Skeletal muscle satellite cell (primary cell): Measurements from ENCODE around the gene SHISA8.
A peak's percentile ranks its signal among the peaks of the same experiment; 100 is the strongest.
"Not testable (repeated sequence)": the region's sequence is repeated elsewhere in the genome, so short reads cannot be mapped to it uniquely, and the experiment has no call there.

ENCODE experiments used
- H3K27me3 ChIP-seq: 2 replicates; pipeline ENCODE4 v1.7.0; 2013; ENCODE audit warnings: low read length; ENCODE audit not compliant: control insufficient read depth, insufficient read depth
- H3K36me3 ChIP-seq: 2 replicates; pipeline ENCODE4 v1.7.0; 2013; ENCODE audit warnings: mild to moderate bottlenecking, control low read depth, low read length; ENCODE audit not compliant: insufficient read depth
- H3K4me1 ChIP-seq: 2 replicates; pipeline ENCODE4 v1.7.0; 2013; ENCODE audit warnings: low read length; ENCODE audit not compliant: control insufficient read depth, insufficient read depth
- H3K4me2 ChIP-seq: 2 replicates; pipeline ENCODE4 v1.7.0; 2013; ENCODE audit warnings: mild to moderate bottlenecking, low read length
- H3K4me3 ChIP-seq: 2 replicates; pipeline ENCODE4 v1.7.0; 2013; ENCODE audit warnings: low read length
- H3K9ac ChIP-seq: 2 replicates; pipeline ENCODE4 v1.7.0; 2013; ENCODE audit warnings: mild to moderate bottlenecking, low read depth, low read length, moderate library complexity
- H3K9me3 ChIP-seq: replicated peaks from 2 replicates; pipeline ENCODE4 v1.7.0; 2013; ENCODE audit warnings: mild to moderate bottlenecking, control low read depth, low read length

SHISA8 gene

GRCh38 chr22:41880653-41881052, 34.2 kb downstream of the SHISA8 start:
- H3K9ac ChIP-seq = no peak overlapping the region
- H3K4me2 ChIP-seq = no peak overlapping the region
- H3K27me3 ChIP-seq = no peaks in the 10 kb centered on the region
- H3K4me3 ChIP-seq = no peak overlapping the region
- peaks cover 73% of the 10 kb centered on the region for H3K36me3 ChIP-seq
- peaks cover 9% of the 10 kb centered on the region for H3K4me1 ChIP-seq
- no peaks in the 10 kb centered on the region for H3K9me3 ChIP-seq

- H3K4me2 ChIP-seq = no peak overlapping the region
- no peak overlapping the region for H3K9ac ChIP-seq
- H3K9me3 ChIP-seq = no peaks in the 10 kb centered on the region
- H3K4me1 ChIP-seq = peaks cover 11% of the 10 kb centered on the region
- H3K27me3 ChIP-seq = no peaks in the 10 kb centered on the region
- peaks cover 55% of the 10 kb centered on the region for H3K36me3 ChIP-seq
- no peak overlapping the region for H3K4me3 ChIP-seq
Observed at GRCh38 chr22:41876675-41877074, 38.2 kb downstream of the SHISA8 start.

DNA sequence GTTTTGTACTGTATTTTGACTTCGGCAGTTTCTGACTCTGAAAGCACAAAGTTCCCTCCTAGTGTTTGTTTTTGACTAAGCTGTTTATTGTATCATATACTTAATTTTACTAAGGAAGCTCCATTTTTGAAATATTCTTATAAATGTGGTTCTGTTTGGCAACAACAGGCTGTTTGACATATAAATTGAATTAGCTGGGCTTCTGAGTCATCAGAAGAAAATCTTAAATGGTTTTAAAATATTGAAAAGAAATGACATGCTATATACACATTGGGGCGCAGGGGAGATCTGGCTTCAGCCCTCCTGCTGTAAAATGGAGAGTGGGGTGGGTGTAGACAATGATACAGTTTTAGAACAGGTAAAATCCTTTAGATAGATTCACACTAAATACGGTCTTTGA, 38.6 kb downstream of the SHISA8 start:
- H3K9ac ChIP-seq = no peak overlapping the region
- no peak overlapping the region for H3K4me3 ChIP-seq
- H3K27me3 ChIP-seq = no peaks in the 10 kb centered on the region
- H3K36me3 ChIP-seq = peaks cover 52% of the 10 kb centered on the region
- no peaks in the 10 kb centered on the region for H3K9me3 ChIP-seq
- H3K4me2 ChIP-seq = no peak overlapping the region
- H3K4me1 ChIP-seq = peaks cover 11% of the 10 kb centered on the region

GRCh38 chr22:41875531-41876270, 39.2 kb downstream of the SHISA8 start:
- no peak overlapping the region for H3K4me2 ChIP-seq
- no peaks in the 10 kb centered on the region for H3K9me3 ChIP-seq
- no peaks in the 10 kb centered on the region for H3K27me3 ChIP-seq
- no peak overlapping the region for H3K4me3 ChIP-seq
- peaks cover 11% of the 10 kb centered on the region for H3K4me1 ChIP-seq
- H3K9ac ChIP-seq = no peak overlapping the region
- H3K36me3 ChIP-seq = peaks cover 53% of the 10 kb centered on the region

- H3K9me3 ChIP-seq = no peaks in the 10 kb centered on the region
- no peak overlapping the region for H3K9ac ChIP-seq
- no peaks in the 10 kb centered on the region for H3K27me3 ChIP-seq
- H3K4me2 ChIP-seq = no peak overlapping the region
- peaks cover 41% of the 10 kb centered on the region for H3K36me3 ChIP-seq
- peaks cover 11% of the 10 kb centered on the region for H3K4me1 ChIP-seq
- no peak overlapping the region for H3K4me3 ChIP-seq
Observed at GRCh38 chr22:41874090-41874489, 40.8 kb downstream of the SHISA8 start.

DNA sequence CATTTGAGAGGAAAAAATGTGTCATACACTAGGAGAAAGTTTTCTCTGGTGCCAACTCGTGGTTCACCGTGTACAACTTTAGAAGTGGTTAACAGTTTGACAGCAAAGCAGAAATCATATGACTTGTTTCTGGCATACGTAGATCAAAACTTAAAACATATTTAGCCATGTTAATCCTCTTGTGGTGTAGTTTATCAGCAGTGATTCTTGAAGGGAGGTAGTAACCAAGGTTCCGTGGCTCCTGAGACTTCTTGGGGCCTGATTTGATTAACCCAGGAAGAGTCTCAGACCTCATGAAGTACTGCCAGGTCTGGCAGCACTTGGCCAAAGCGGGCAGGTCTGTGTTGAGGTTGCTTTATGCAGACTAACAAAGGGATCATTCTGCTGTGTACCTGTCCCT, 41.5 kb downstream of the SHISA8 start:
- Histone ChIP-seq H3K36me3 (peaks cover 41% of the 10 kb centered on the region), H3K27me3 (no peaks in the 10 kb centered on the region), H3K9me3 (no peaks in the 10 kb centered on the region), H3K9ac (no peak overlapping the region), H3K4me2 (no peak overlapping the region), H3K4me1 (peaks cover 11% of the 10 kb centered on the region), H3K4me3 (no peak overlapping the region)

- Histone ChIP-seq H3K4me1 (peaks cover 4% of the 10 kb centered on the region), H3K36me3 (peaks cover 33% of the 10 kb centered on the region), H3K4me3 (no peak overlapping the region)
Observed at GRCh38 chr22:41870786-41871185, 44.1 kb downstream of the SHISA8 start.

GRCh38 chr22:41870081-41870480, 44.8 kb downstream of the SHISA8 start:
- H3K4me1 ChIP-seq, H3K9me3 ChIP-seq, H3K4me2 ChIP-seq, H3K27me3 ChIP-seq, H3K4me3 ChIP-seq, H3K9ac ChIP-seq: not testable (repeated sequence)
- peaks cover 26% of the 10 kb centered on the region for H3K36me3 ChIP-seq

More at GRCh38 chr22:41870786-41871185, 44.1 kb downstream of the SHISA8 start:
- Histone ChIP-seq H3K4me2 (no peak overlapping the region), H3K27me3 (no peaks in the 10 kb centered on the region), H3K9ac (no peak overlapping the region), H3K9me3 (no peaks in the 10 kb centered on the region)

GRCh38 chr22:41868556-41868955, 46.3 kb downstream of the SHISA8 start:
- H3K27me3 ChIP-seq = no peaks in the 10 kb centered on the region
- H3K4me2 ChIP-seq = no peak overlapping the region
- H3K9ac ChIP-seq = no peak overlapping the region
- peaks cover 19% of the 10 kb centered on the region for H3K36me3 ChIP-seq
- no peaks in the 10 kb centered on the region for H3K9me3 ChIP-seq
- peaks cover under 1% of the 10 kb centered on the region for H3K4me1 ChIP-seq
- H3K4me3 ChIP-seq = no peak overlapping the region

DNA sequence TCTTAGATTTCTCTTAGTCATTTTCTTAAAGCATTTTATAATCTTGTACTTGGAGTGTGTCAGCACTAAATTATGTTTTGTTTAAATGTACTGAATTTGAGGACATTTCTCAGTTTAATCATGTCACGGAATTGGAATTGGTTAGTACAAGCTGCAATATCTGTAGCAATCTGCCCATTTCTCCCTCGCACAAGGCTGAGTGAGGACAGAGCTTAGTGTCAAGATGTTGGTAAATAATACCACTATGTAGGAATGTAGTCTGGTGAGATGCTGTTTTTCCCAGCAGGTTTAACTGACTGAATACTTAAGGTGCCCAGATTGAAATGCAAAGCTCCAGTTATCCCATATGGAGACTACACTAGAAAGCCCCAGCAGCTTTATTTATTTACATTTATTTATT, 51.4 kb downstream of the SHISA8 start:
- Histone ChIP-seq H3K4me2 (no peak overlapping the region), H3K4me1 (peaks cover 29% of the 10 kb centered on the region), H3K36me3 (peaks cover 8% of the 10 kb centered on the region), H3K27me3 (no peaks in the 10 kb centered on the region), H3K9me3 (no peaks in the 10 kb centered on the region), H3K4me3 (no peak overlapping the region), H3K9ac (no peak overlapping the region)

DNA sequence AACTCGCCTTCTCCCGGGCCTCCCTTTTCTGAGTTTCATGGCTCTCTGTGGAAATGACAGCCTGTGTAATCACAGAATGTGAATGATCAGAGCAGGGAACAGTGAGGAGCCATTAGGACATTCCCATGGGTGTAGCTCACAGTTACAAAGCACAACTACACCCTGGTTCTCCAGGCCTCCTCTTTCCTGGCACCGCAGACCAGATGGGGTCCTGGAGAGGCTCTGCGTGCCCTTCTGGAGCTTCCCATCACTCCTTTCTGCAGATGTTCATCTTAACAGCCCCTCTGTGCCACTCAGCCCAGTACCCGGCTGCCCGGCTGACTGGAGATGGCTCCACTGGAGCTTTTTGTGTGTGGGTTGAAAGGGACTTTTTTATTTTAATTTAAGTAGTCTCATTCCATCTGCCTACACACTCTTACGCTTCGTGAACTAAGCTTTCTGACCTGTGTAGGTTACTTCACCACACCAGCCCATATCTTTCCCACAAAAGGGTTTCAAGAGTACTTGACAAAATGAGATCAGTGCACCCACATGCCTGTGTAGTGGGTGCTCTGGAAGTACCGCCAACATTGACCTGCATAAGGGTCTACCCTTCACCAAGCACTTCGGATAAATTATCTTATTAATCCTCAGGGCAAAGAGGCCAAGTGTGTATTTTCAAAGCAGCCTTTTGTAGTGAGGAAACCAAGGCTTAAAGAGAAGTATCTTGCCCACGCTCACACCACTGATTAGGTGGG, 52.2 kb downstream of the SHISA8 start:
- H3K4me2 ChIP-seq = peak overlapping the region; percentile 48
- no peaks in the 10 kb centered on the region for H3K9me3 ChIP-seq
- no peak overlapping the region for H3K4me3 ChIP-seq
- no peaks in the 10 kb centered on the region for H3K27me3 ChIP-seq
- peaks cover 33% of the 10 kb centered on the region for H3K4me1 ChIP-seq
- H3K9ac ChIP-seq = peak overlapping the region; percentile 32
- peaks cover 7% of the 10 kb centered on the region for H3K36me3 ChIP-seq

- H3K4me1 ChIP-seq = peaks cover 39% of the 10 kb centered on the region
- H3K36me3 ChIP-seq = peaks cover 5% of the 10 kb centered on the region
- no peak overlapping the region for H3K4me3 ChIP-seq
- H3K9ac ChIP-seq = peak overlapping the region; percentile 32
- H3K27me3 ChIP-seq = no peaks in the 10 kb centered on the region
- no peaks in the 10 kb centered on the region for H3K9me3 ChIP-seq
- H3K4me2 ChIP-seq = peak overlapping the region; percentile 48
Observed at GRCh38 chr22:41862160-41862529, 52.7 kb downstream of the SHISA8 start.
